ENCODE results near the gene SMIM45.

The SMIM45 gene

GRCh38 chr22:41940832-41941765 is 10.9 kb upstream of the SMIM45 start (continued):
- TF ChIP-seq CTCF (IDR thresholded peaks at IDR 0.05; ENCODE audit: control extremely low read depth in 1 of 3, insufficient read depth in 1 of 3, low read depth in 1 of 3, low read length in 3 of 3), result peak; percentile 92 to 96 (median 95)
- no peak for TF ChIP-seq TCF12 (IDR thresholded peaks at IDR 0.05; ENCODE audit: low read depth, low read length)
- TF ChIP-seq MAX (IDR thresholded peaks at IDR 0.05), result peak; percentile 66
- 0 out of 2 replicates have a peak, but pooled peaks have one; percentile 39 for TF ChIP-seq YY1 (IDR thresholded peaks at IDR 0.05; ENCODE audit: low read depth, low read length)
- no peak for TF ChIP-seq KDM4A (IDR thresholded peaks at IDR 0.05; ENCODE audit: low read depth, low read length, severe bottlenecking)
- TF ChIP-seq TAF7 (optimal IDR thresholded peaks at IDR 0.05; ENCODE audit: borderline replicate concordance, low read depth, low read length), result no peak
- peak in 1 of 2 experiments; percentile 62; a peak in 2 of 4 replicates for TF ChIP-seq SIN3A (conservative IDR thresholded peaks at IDR 0.05 in 1 of 2, IDR thresholded peaks at IDR 0.05 in 1 of 2; ENCODE audit: low read depth in 1 of 2, low read length in 2 of 2)
- no peak for TF ChIP-seq EZH2 (IDR thresholded peaks at IDR 0.05; ENCODE audit: low read depth, low read length, severe bottlenecking)
- peak; percentile 72; the same call in 1 of the 2 replicates for TF ChIP-seq GABPA (IDR thresholded peaks at IDR 0.05; ENCODE audit: borderline replicate concordance, insufficient read depth, low read length)
- no peak for TF ChIP-seq ATF2 (IDR thresholded peaks at IDR 0.05; ENCODE audit: low read length)
- no peak for TF ChIP-seq HDAC6 (IDR thresholded peaks at IDR 0.05; ENCODE audit: low read depth, low read length)
- TF ChIP-seq TAF1 (IDR thresholded peaks at IDR 0.05; ENCODE audit: low read depth, low read length), result no peak
- TF ChIP-seq CHD1 (IDR thresholded peaks at IDR 0.05; ENCODE audit: low read depth, low read length), result no peak

All from H1 (cell line).